22Rv1 (cell line): ENCODE measurements around the gene TNNC2.

ENCODE experiments used
- ZFX ChIP-seq: fragments of 450-650 bp; IDR thresholded peaks from 2 replicates; pipeline ENCODE4 v1.6.1; 2017; ENCODE audit warnings: antibody characterized with exemption, borderline replicate concordance
- TF ChIP-seq, protein P1 (sequence below): fragments of 450-650 bp; IDR thresholded peaks from 2 replicates; pipeline ENCODE4 v1.5.1; 2017; ENCODE audit warnings: mild to moderate bottlenecking

DNA sequence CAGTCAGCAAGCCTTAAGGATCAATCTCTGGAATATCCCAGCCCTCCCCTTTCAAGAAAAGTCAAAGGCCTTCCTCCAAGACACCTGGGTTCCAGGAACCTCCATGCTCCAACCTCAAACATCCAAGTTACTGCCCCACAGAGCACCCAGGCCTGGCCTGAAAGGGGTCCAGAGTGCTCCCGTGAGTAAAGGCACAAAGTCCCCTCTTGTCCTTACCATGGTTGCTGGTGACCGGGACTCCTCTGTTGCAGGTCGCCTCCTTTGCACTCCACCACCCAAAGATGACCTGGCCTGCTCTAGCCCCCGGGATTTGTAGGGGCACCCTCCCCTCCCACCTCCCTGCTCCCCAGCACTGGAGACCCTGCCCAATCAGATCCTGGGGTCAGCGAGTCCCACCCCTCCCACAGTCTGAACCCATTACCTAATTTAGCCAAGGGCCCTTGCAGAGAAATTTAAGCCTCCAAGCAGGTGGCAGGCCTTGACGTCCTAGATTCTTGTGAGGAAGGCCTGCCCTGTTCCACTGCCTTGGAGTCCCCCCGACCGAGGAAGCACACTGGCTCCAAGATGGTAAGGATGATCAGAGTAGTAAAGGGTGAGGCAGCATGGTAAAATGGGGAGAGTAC, at the start of gene TNNC2:
- TF ChIP-seq, protein P1, sequence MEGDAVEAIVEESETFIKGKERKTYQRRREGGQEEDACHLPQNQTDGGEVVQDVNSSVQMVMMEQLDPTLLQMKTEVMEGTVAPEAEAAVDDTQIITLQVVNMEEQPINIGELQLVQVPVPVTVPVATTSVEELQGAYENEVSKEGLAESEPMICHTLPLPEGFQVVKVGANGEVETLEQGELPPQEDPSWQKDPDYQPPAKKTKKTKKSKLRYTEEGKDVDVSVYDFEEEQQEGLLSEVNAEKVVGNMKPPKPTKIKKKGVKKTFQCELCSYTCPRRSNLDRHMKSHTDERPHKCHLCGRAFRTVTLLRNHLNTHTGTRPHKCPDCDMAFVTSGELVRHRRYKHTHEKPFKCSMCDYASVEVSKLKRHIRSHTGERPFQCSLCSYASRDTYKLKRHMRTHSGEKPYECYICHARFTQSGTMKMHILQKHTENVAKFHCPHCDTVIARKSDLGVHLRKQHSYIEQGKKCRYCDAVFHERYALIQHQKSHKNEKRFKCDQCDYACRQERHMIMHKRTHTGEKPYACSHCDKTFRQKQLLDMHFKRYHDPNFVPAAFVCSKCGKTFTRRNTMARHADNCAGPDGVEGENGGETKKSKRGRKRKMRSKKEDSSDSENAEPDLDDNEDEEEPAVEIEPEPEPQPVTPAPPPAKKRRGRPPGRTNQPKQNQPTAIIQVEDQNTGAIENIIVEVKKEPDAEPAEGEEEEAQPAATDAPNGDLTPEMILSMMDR = no peak
- TF ChIP-seq ZFX = no peak
